Tibial artery (tissue), 4 donors: ENCODE results near the gene KCNRG.

ENCODE experiments used
- DNase-seq, 2 donors: peaks; one replicate each; pipeline ENCODE4 v3.0.0-alpha.2; 2019
- H3K27ac ChIP-seq, 2 donors: fragments of 200-600 bp; sonication (generic) in 1 of 2; 1 replicate in 1 of 2; 2 replicates in 1 of 2; pipeline ENCODE4 v1.5.1; 2018 to 2019; ENCODE audit warnings: mild to moderate bottlenecking in 1 of 2
- H3K27me3 ChIP-seq, 2 donors: fragments of 200-600 bp; sonication (generic) in 1 of 2; one replicate each; pipeline versions ENCODE4 v1.5.1 to v1.6.0; 2016 to 2019
- H3K36me3 ChIP-seq, 3 donors: fragments of 200-600 bp; sonication (generic) in 2 of 3; one replicate each; pipeline ENCODE4 v1.5.1; 2016 to 2019; ENCODE audit warnings: mild to moderate bottlenecking in 2 of 3
- H3K4me1 ChIP-seq, 4 donors: fragments of 200-600 bp; sonication (generic) in 2 of 4; 1 replicate in 3 of 4; 2 replicates in 1 of 4; pipeline ENCODE4 v1.5.1; 2016 to 2019
- H3K4me3 ChIP-seq, 2 donors: fragments of 200-600 bp; sonication (generic) in 1 of 2; 1 replicate in 1 of 2; 2 replicates in 1 of 2; pipeline ENCODE4 v1.5.1; 2018 to 2019; ENCODE audit warnings: mild to moderate bottlenecking in 2 of 2
- H3K9me3 ChIP-seq, 3 donors: fragments of 200-600 bp; sonication (generic) in 1 of 3; one replicate each; pipeline ENCODE4 v1.5.1; 2016 to 2019
- intact Hi-C: fragments of 100-400 bp; cut with DNase I; formaldehyde crosslinking; loops from one replicate; pipeline ENCODE4 v1.15.0; 2023; ENCODE audit warnings: low total_unique reads
- TF ChIP-seq, protein P1 (sequence below), 2 experiments: fragments of 200-600 bp in 1 of 2; fragments of 450-650 bp in 1 of 2; IDR thresholded peaks; one replicate each; pipeline ENCODE4 v1.5.1; 2017 to 2019; ENCODE audit warnings: antibody characterized with exemption in 2 of 2, mild to moderate bottlenecking in 1 of 2, moderate library complexity in 1 of 2

The KCNRG gene

DNA sequence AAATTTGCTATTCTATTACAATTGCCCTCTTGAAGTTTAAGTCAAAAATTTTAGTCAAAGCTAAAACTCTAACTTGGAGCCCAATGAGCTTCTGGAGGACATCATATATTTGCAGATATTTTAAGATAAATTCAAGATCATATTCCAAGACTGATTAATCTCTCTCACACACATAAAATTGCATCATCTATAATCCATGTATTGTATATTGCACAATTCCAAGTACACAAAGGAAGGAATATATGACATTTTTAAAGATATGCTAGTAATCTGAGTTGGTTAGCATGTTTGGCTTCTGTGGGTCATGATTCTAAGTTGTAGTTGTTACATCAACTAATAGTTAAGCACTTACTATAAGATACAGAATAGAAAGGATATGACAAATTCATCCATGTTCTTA lies 53.3 kb downstream of the KCNRG start:
- DNase-seq, result no peak
- Histone ChIP-seq H3K36me3 (peaks cover 4 to 10% (median 5%) of the 10 kb centered on the region in 3 donors), H3K4me1 (peaks cover 0 to 63% (median 8%) of the 10 kb centered on the region in 4 donors), H3K4me3 (no peak overlapping the region), H3K27ac (peak overlapping the region; percentile 31 to 98), H3K9me3 (no peaks in the 10 kb centered on the region), H3K27me3 (no peaks in the 10 kb centered on the region)
- intact Hi-C loops, result loop anchor here (5.0 kb wide), 1 partner anchor 131 kb away; the partner anchor contains the start of gene SPRYD7
- TF ChIP-seq, protein P1, sequence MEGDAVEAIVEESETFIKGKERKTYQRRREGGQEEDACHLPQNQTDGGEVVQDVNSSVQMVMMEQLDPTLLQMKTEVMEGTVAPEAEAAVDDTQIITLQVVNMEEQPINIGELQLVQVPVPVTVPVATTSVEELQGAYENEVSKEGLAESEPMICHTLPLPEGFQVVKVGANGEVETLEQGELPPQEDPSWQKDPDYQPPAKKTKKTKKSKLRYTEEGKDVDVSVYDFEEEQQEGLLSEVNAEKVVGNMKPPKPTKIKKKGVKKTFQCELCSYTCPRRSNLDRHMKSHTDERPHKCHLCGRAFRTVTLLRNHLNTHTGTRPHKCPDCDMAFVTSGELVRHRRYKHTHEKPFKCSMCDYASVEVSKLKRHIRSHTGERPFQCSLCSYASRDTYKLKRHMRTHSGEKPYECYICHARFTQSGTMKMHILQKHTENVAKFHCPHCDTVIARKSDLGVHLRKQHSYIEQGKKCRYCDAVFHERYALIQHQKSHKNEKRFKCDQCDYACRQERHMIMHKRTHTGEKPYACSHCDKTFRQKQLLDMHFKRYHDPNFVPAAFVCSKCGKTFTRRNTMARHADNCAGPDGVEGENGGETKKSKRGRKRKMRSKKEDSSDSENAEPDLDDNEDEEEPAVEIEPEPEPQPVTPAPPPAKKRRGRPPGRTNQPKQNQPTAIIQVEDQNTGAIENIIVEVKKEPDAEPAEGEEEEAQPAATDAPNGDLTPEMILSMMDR (IDR thresholded peaks at IDR 0.05), result no peak

DNA sequence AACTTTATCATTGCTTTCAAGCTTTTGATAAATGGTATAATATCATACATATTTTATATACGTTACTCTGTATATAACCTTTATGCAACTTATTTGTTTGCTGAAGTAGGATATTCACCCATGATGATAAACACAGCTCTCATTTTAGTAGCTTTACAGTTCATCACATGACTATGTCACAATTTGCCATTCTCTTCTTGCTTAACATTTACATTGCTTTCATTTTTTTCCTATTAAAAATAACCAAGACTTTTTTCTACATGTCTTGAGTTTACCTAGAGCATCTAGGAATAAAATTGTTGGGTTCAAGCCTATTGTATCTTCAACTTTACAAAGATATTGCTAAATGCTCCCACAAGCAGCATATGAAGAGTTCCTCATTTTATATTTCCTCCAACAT lies 54.0 kb downstream of the KCNRG start:
- Histone ChIP-seq H3K36me3 (peaks cover 4 to 10% (median 5%) of the 10 kb centered on the region in 3 donors), H3K27me3 (no peaks in the 10 kb centered on the region), H3K9me3 (no peaks in the 10 kb centered on the region), H3K27ac (peak overlapping the region; percentile 96 to 98), H3K4me3 (no peak overlapping the region), H3K4me1 (peaks cover 0 to 70% (median 9%) of the 10 kb centered on the region in 4 donors)
- no peak for DNase-seq
- intact Hi-C loops, result loop anchor here (5.0 kb wide), 1 partner anchor 132 kb away; the partner anchor contains the start of gene SPRYD7
- TF ChIP-seq, protein P1 (IDR thresholded peaks at IDR 0.05), result no peak

DNA sequence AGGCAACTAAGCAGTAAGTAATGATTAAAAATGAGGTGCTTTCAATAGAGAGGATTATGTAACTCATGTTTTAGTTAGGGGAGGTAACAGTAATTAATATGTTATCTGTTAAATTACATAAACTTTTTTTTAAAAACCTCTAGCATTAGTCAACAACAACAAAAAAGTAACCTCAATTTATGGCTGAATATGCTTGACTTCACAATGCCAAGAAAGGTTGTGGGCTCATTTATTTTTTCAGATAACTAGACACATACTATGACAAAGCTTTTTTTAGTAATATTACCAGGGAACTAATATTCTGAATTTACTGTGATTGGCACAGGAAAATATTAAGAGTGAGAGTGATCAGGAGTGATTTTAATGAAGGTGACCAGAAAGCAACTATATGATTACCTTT lies 54.9 kb downstream of the KCNRG start:
- H3K4me3 ChIP-seq, result no peak overlapping the region
- TF ChIP-seq, protein P1 (IDR thresholded peaks at IDR 0.05), result no peak
- peaks cover 4 to 5% (median 5%) of the 10 kb centered on the region in 3 donors for H3K36me3 ChIP-seq
- H3K9me3 ChIP-seq, result no peaks in the 10 kb centered on the region
- intact Hi-C loops, result no loop called here
- H3K27ac ChIP-seq, result peak overlapping the region; percentile 96 to 98
- H3K27me3 ChIP-seq, result no peaks in the 10 kb centered on the region
- H3K4me1 ChIP-seq, result peaks cover 0 to 74% (median 9%) of the 10 kb centered on the region in 4 donors
- no peak for DNase-seq
